Hepatocyte (in vitro differentiated cells): ENCODE data around the gene C16orf89. TPM values are rescaled to one million over a fixed set of nuclear protein-coding genes. Genes with fewer than 3 reads are reported as not detected.

Source experiments
- DNase-seq: peaks from one replicate; pipeline ENCODE4 v3.0.0-alpha.2; 2016; ENCODE audit warnings: low spot score
- H2AFZ ChIP-seq: fragments of 200-600 bp; sonication (generic); 2 replicates; pipeline ENCODE4 v1.6.0; 2016; ENCODE audit warnings: antibody characterized with exemption, mild to moderate bottlenecking
- H3K27ac ChIP-seq: fragments of 200-600 bp; sonication (generic); 2 replicates; pipeline ENCODE4 v1.5.1; 2016; ENCODE audit warnings: mild to moderate bottlenecking
- H3K27me3 ChIP-seq: fragments of 200-600 bp; sonication (generic); 2 replicates; pipeline ENCODE4 v1.6.1; 2016
- H3K36me3 ChIP-seq: fragments of 200-600 bp; sonication (generic); replicated peaks from 2 replicates; pipeline ENCODE4 v1.5.1; 2016; ENCODE audit warnings: low read depth; ENCODE audit not compliant: insufficient read depth
- H3K4me1 ChIP-seq: fragments of 200-600 bp; sonication (generic); 2 replicates; pipeline ENCODE4 v1.5.1; 2016; ENCODE audit warnings: mild to moderate bottlenecking, moderate library complexity; ENCODE audit not compliant: insufficient read depth
- H3K4me2 ChIP-seq: fragments of 200-600 bp; sonication (generic); 2 replicates; pipeline ENCODE4 v1.6.0; 2016
- H3K4me3 ChIP-seq: fragments of 200-600 bp; sonication (generic); 2 replicates; pipeline ENCODE4 v1.5.1; 2016; ENCODE audit warnings: mild to moderate bottlenecking
- H3K79me2 ChIP-seq: fragments of 200-600 bp; sonication (generic); 2 replicates; pipeline ENCODE4 v1.6.0; 2017; ENCODE audit warnings: mild to moderate bottlenecking
- H3K9me2 ChIP-seq: fragments of 200-600 bp; sonication (generic); replicated peaks from 2 replicates; pipeline ENCODE4 v1.6.0; 2017; ENCODE audit warnings: mild to moderate bottlenecking; ENCODE audit not compliant: insufficient read depth
- H3K9me3 ChIP-seq: fragments of 200-600 bp; sonication (generic); 2 replicates; pipeline ENCODE4 v1.5.1; 2016; ENCODE audit warnings: low read depth, mild to moderate bottlenecking
- H4K20me1 ChIP-seq: fragments of 200-600 bp; sonication (generic); 2 replicates; pipeline ENCODE4 v1.6.0; 2016; ENCODE audit warnings: mild to moderate bottlenecking; ENCODE audit not compliant: insufficient read depth, poor library complexity, severe bottlenecking
- EZH2 ChIP-seq: fragments of 200-600 bp; sonication (generic); IDR thresholded peaks from 2 replicates; pipeline ENCODE4 v1.6.1; 2016; ENCODE audit warnings: antibody characterized with exemption, mild to moderate bottlenecking, borderline replicate concordance
- EZH2phosphoT487 ChIP-seq: fragments of 200-600 bp; sonication (generic); IDR thresholded peaks from one replicate; pipeline ENCODE4 v1.6.1; 2018; ENCODE audit warnings: antibody characterized with exemption, mild to moderate bottlenecking, low read depth, moderate library complexity; ENCODE audit not compliant: unreplicated experiment, severe bottlenecking
- WGBS: methylation state at CpG from one replicate; pipeline ENCODE4 v1.1.6; 2016; ENCODE audit warnings: low lambda C conversion rate; ENCODE audit errors: missing lambda C conversion rate; 5-methylcytosine and 5-hydroxymethylcytosine counted together
- polyA plus RNA-seq: library from polyadenylated mRNA; unstranded; fragments of >200 nt; fragmentation: Nextera tagmentation; extraction: Ambion mirVana; gene quantifications from 2 replicates; pipeline ENCODE4 v1.2.1, GENCODE V29; 2016
- total RNA-seq: library from RNA; depleted of rRNA; stranded (reverse); fragments of >200 nt; gene quantifications from 2 replicates; pipeline ENCODE4 v1.2.3, GENCODE V29; 2014
- TF ChIP-seq, protein P1 (sequence below): fragments of 200-600 bp; sonication (generic); IDR thresholded peaks from 2 replicates; pipeline ENCODE4 v1.5.1; 2016; ENCODE audit warnings: antibody characterized with exemption, mild to moderate bottlenecking; ENCODE audit not compliant: poor library complexity

C16orf89 gene
- total and polyA plus RNA-seq, 2 experiments from 2014 or later = 1.1 to 3.8 TPM

DNA sequence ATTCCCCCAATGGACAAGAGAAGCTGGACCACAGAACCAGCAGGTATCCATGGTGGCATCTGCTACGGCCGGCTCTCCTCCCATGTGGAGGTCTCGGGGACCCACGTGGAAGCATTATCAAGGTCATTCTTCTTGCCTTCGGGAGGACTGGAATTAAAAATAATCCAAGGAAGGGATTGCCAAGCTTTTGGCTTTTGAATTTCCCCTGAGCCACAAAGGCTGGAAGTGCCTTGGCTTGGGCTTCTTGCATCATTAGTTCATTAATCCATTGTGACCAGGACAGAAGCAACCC, 48.1 kb downstream of the C16orf89 start:
- Histone ChIP-seq H3K79me2 (no peaks in the 10 kb centered on the region), H3K9me2 (no peaks in the 10 kb centered on the region), H4K20me1 (no peaks in the 10 kb centered on the region), H3K27ac (no peak overlapping the region), H3K9me3 (no peaks in the 10 kb centered on the region), H3K4me1 (no peaks in the 10 kb centered on the region), H2AFZ (no peak overlapping the region), H3K4me3 (no peak overlapping the region), H3K27me3 (no peaks in the 10 kb centered on the region), H3K36me3 (no peaks in the 10 kb centered on the region), H3K4me2 (no peak overlapping the region)
- TF ChIP-seq EZH2phosphoT487 (no peak), EZH2 (no peak)
- TF ChIP-seq, protein P1, sequence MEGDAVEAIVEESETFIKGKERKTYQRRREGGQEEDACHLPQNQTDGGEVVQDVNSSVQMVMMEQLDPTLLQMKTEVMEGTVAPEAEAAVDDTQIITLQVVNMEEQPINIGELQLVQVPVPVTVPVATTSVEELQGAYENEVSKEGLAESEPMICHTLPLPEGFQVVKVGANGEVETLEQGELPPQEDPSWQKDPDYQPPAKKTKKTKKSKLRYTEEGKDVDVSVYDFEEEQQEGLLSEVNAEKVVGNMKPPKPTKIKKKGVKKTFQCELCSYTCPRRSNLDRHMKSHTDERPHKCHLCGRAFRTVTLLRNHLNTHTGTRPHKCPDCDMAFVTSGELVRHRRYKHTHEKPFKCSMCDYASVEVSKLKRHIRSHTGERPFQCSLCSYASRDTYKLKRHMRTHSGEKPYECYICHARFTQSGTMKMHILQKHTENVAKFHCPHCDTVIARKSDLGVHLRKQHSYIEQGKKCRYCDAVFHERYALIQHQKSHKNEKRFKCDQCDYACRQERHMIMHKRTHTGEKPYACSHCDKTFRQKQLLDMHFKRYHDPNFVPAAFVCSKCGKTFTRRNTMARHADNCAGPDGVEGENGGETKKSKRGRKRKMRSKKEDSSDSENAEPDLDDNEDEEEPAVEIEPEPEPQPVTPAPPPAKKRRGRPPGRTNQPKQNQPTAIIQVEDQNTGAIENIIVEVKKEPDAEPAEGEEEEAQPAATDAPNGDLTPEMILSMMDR = no peak
- no peak for DNase-seq
- WGBS = 85% methylated on average over 5 of the region's 5 CpGs

DNA sequence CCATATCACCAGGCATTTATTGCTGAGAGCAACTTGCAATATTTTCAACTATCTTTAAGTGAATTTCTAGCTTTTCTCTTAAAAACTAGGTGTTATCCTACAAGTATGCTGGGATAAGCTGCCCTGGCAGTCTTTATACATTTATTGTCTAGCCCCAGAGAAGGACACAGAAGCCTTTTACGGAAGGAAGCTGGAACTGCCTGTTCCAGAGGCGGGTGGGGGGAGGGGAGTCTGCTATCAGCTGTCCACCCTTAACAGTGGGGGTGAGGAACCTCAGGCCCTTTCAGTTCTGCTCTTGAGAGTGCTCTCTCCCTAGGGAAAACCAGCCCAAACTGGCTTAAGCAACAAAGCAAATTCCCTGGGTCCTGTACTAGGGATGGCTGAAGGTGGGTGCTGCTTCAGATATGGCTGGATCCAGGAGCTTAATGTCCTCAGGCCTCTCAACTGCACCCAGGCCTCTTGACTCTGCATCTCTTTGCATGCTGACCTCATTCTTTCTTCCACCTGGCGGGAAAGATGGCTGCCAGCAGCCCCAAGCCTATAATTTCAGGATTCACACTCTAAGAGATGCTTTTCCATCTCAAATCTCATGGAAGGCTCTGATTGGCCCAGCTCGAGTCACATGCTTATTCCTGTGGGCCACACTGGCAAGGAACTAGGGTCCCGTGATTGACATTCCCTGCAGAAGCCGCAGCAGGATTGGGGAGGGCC, 48.6 kb downstream of the C16orf89 start:
- Histone ChIP-seq H2AFZ (no peak overlapping the region), H3K79me2 (no peaks in the 10 kb centered on the region), H3K4me1 (no peaks in the 10 kb centered on the region), H3K9me2 (no peaks in the 10 kb centered on the region), H3K36me3 (no peaks in the 10 kb centered on the region), H3K27ac (no peak overlapping the region), H3K4me3 (no peak overlapping the region), H3K27me3 (no peaks in the 10 kb centered on the region), H4K20me1 (no peaks in the 10 kb centered on the region), H3K4me2 (no peak overlapping the region), H3K9me3 (no peaks in the 10 kb centered on the region)
- no peak for DNase-seq
- 76% methylated on average over 6 of the region's 6 CpGs for WGBS
- no peak for TF ChIP-seq EZH2
- TF ChIP-seq EZH2phosphoT487 = no peak
- TF ChIP-seq, protein P1 = no peak

- no peaks in the 10 kb centered on the region for H3K9me3 ChIP-seq
- no peaks in the 10 kb centered on the region for H3K27me3 ChIP-seq
- no peaks in the 10 kb centered on the region for H3K9me2 ChIP-seq
- H2AFZ ChIP-seq = no peak overlapping the region
- DNase-seq = no peak
- no peaks in the 10 kb centered on the region for H4K20me1 ChIP-seq
- H3K4me1 ChIP-seq = no peaks in the 10 kb centered on the region
- no peaks in the 10 kb centered on the region for H3K36me3 ChIP-seq
- no peak overlapping the region for H3K4me2 ChIP-seq
- WGBS = 86% methylated on average over 4 of the region's 4 CpGs
- TF ChIP-seq EZH2phosphoT487 (no peak), EZH2 (no peak)
- TF ChIP-seq, protein P1 = no peak
- no peaks in the 10 kb centered on the region for H3K79me2 ChIP-seq
- H3K27ac ChIP-seq = no peak overlapping the region
- H3K4me3 ChIP-seq = no peak overlapping the region
Measured at GRCh38 chr16:5015887-5016286, 49.9 kb downstream of the C16orf89 start.
